Myocyte (in vitro differentiated cells): ENCODE results near the gene LYG1. TPM values are rescaled to one million over a fixed set of nuclear protein-coding genes. Genes with fewer than 3 reads are reported as not detected.

Experiments
- DNase-seq: peaks from one replicate; pipeline ENCODE4 v3.0.0-alpha.2; 2012; ENCODE audit warnings: low read depth
- total RNA-seq: library from RNA; depleted of rRNA; stranded (reverse); fragments of >200 nt; gene quantifications from 2 replicates; pipeline ENCODE4 v1.2.3, GENCODE V29; 2014

The LYG1 gene
- total RNA-seq, 1 donor from 2014 or later: 1.3 TPM

GRCh38 chr2:99278195-99278765 is 22.7 kb downstream of the LYG1 start:
- peak; percentile 86 for DNase-seq

GRCh38 chr2:99275882-99276281 is 25.1 kb downstream of the LYG1 start:
- no peak for DNase-seq

GRCh38 chr2:99261242-99261641 is 39.8 kb downstream of the LYG1 start:
- DNase-seq: no peak

- no peak for DNase-seq
These were observed 40.8 kb downstream of the LYG1 start for GRCh38 chr2:99260184-99260583.

- DNase-seq: no peak
These were observed 41.5 kb downstream of the LYG1 start for GRCh38 chr2:99259465-99259864.

GRCh38 chr2:99256677-99257076 is 44.3 kb downstream of the LYG1 start:
- DNase-seq: no peak

GRCh38 chr2:99255491-99256318 is 45.3 kb downstream of the LYG1 start, which contains the start of gene LYG2:
LYG2 (minus strand) TSS chr2:99255666; CDS start chr2:99254260, 1,406 bp downstream.
- DNase-seq: peak; percentile 76

- no peak for DNase-seq
These were observed 51.0 kb downstream of the LYG1 start for GRCh38 chr2:99249951-99250350.

GRCh38 chr2:99242151-99242550 is 58.8 kb downstream of the LYG1 start:
- no peak for DNase-seq

- no peak for DNase-seq
These were observed 60.6 kb downstream of the LYG1 start for GRCh38 chr2:99240431-99240830.

GRCh38 chr2:99238599-99238998 is 62.4 kb downstream of the LYG1 start:
- DNase-seq: no peak

Other genes with a start within 250 kb of the LYG1 start
- gene C2orf15, start 159.5 kb downstream of the LYG1 start, total RNA-seq: 0.78 TPM in 1 of 2 replicates, not detected in the other
- gene TSGA10, start 146.3 kb downstream of the LYG1 start, total RNA-seq: 2.4 and 5.9 TPM in 2 replicates
- 5.0 and 5.9 TPM in 2 replicates for gene LIPT1, start 146.2 kb downstream of the LYG1 start, total RNA-seq
- gene MITD1, start 120.1 kb downstream of the LYG1 start, total RNA-seq: 30.3 and 31.1 TPM in 2 replicates
- gene MRPL30, start 120.0 kb downstream of the LYG1 start, total RNA-seq: 53.2 and 65.8 TPM in 2 replicates
- gene LYG2, start 45.5 kb downstream of the LYG1 start, total RNA-seq: not detected in 2 replicates
- gene TXNDC9, start 35.1 kb upstream of the LYG1 start, total RNA-seq: 51.9 and 57.0 TPM in 2 replicates
- 19.2 and 22.3 TPM in 2 replicates for gene EIF5B, start 36.2 kb upstream of the LYG1 start, total RNA-seq
- gene REV1, start 188.8 kb upstream of the LYG1 start, total RNA-seq: 19.1 and 21.9 TPM in 2 replicates